Upper lobe of left lung (tissue), 6 donors: ENCODE measurements around the gene EPC1. TPM values are rescaled to one million over a fixed set of nuclear protein-coding genes. Genes with fewer than 3 reads are reported as not detected.
"Not testable (repeated sequence)": the region's sequence is repeated elsewhere in the genome, so short reads cannot be mapped to it uniquely, and the experiment has no call there.

Source experiments
- ATAC-seq, 2 donors: fragments of 200-7000 bp; cut with Tn5 transposase; one replicate each; pipeline ENCODE4 v1.9.1; 2022; ENCODE audit warnings: mild to moderate bottlenecking in 2 of 2, moderate library complexity in 2 of 2; ENCODE audit not compliant: low FRiP score in 2 of 2
- DNase-seq, 2 donors: peaks; one replicate each; pipeline ENCODE4 v3.0.0-alpha.2; 2019 to 2020
- H3K27ac ChIP-seq, 4 donors: fragments of 200-600 bp; sonication (generic); one replicate each; pipeline ENCODE4 v1.5.1; 2016 to 2019
- H3K27me3 ChIP-seq, 4 donors: fragments of 200-600 bp; sonication (generic); one replicate each; pipeline ENCODE4 v1.5.1; 2017 to 2019
- H3K36me3 ChIP-seq, 4 donors: fragments of 200-600 bp; sonication (generic); one replicate each; pipeline ENCODE4 v1.5.1; 2016 to 2019
- H3K4me1 ChIP-seq, 4 donors: fragments of 200-600 bp; sonication (generic); one replicate each; pipeline ENCODE4 v1.5.1; 2018 to 2019
- H3K4me3 ChIP-seq, 4 donors: fragments of 200-600 bp; sonication (generic); one replicate each; pipeline ENCODE4 v1.5.1; 2017 to 2019; ENCODE audit warnings: mild to moderate bottlenecking in 2 of 4, moderate library complexity in 1 of 4
- H3K9me3 ChIP-seq, 4 donors: fragments of 200-600 bp; sonication (generic); one replicate each; pipeline ENCODE4 v1.5.1; 2018 to 2019
- EP300 ChIP-seq, 4 donors: sonication (generic); formaldehyde crosslinking; IDR thresholded peaks; one replicate each; pipeline ENCODE4 v1.5.1; 2017; ENCODE audit warnings: antibody characterized with exemption in 4 of 4, control low read depth in 2 of 4
- POLR2A ChIP-seq, 4 donors: fragments of 450-650 bp; IDR thresholded peaks; one replicate each; pipeline ENCODE4 v1.5.1; 2016 to 2017; ENCODE audit warnings: antibody characterized with exemption in 4 of 4, mild to moderate bottlenecking in 2 of 4
- POLR2AphosphoS5 ChIP-seq, 2 donors: sonication (generic); formaldehyde crosslinking; IDR thresholded peaks; one replicate each; pipeline ENCODE4 v1.5.1; 2017; ENCODE audit warnings: antibody characterized with exemption in 2 of 2
- WGBS, 2 donors: methylation state at CpG; one replicate each; pipeline ENCODE4 v1.1.5; 2017 to 2018; 5-methylcytosine and 5-hydroxymethylcytosine counted together
- total RNA-seq, 6 donors: library from RNA; depleted of rRNA in 4 of 6; stranded (reverse); fragments of >200 nt in 4 of 6; gene quantifications; one replicate each; pipeline versions ENCODE4 v1.1.0 to v1.2.1, GENCODE V29; 2016 to 2021
- TF ChIP-seq, protein P1 (sequence below), 6 experiments: fragments of 450-650 bp in 4 of 6; fragments of 200-600 bp in 2 of 6; sonication (generic) in 2 of 6; IDR thresholded peaks; one replicate each; pipeline ENCODE4 v1.5.1; 2016 to 2019; ENCODE audit warnings: antibody characterized with exemption in 6 of 6
- donor health status: DM: no; HTN: no; CAD: no; lungs with moderate emphysema.
- donor health status: DM: no; HTN: yes; CAD: no; lungs with severe emphysema.

The EPC1 gene
- total RNA-seq, 6 donors from 2014 or later, result 26.2 to 82.8 (median 36.7) TPM

DNA sequence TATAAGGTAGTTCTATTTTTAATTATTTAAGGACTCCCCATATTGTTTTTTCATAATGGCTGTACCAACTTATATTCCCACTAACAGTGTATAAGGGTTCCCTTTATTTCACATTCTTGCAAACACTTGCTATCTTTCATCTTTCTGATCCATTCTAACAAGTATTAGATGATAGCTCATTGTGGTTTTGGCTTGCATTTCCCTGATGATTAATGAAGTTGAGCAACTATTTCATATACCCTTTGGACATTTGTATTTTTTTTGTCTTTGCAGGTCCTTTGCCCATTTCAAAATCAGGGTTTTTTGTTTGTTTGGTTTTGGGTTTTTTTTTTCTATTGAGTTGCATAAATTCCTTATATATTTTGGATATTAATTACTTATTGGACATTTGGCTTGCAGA, 107.2 kb downstream of the EPC1 start:
- ATAC-seq (peak in 1 of 2 donors; percentile 41), DNase-seq (no peak)

DNA sequence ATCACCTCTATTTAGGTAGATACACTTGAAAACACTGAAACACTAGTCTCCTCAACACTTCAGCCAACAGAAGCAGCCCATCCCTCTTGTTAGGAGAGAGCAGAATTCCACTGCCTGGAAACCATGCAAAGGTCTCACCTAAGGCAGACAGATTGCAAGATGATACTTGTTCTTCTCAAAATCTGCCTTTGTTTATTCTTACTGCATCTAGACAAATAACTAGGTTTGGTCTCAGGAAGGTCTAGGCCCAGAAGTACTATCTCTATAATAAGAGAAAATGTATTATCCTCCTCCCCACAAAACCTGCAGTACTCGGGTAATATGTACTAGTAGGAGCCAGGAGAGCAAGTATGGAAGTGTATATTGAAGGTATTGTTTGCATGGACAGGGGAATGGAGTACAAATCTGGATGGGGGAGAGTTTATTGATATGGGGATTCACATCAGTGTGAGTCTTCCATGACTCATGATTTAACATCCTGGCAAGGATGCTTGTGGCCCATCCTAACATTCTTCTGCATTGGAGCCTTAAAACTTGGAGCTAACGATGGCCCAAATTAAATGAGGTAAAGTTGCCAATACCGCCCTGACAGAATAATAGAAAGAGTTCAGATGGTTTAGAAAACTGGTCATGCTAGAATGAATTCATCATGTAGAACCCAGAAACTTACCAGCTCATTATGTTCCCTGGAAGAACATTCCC, 109.2 kb downstream of the EPC1 start:
- DNase-seq, result no peak
- no peak overlapping the region for H3K27ac ChIP-seq
- no peaks in the 10 kb centered on the region for H3K36me3 ChIP-seq
- WGBS, 2 donors, result 93 to 94% methylated on average over 3 of the region's 3 CpGs
- no peak for ATAC-seq
- peaks cover 0 to 3% (median 0%) of the 10 kb centered on the region in 4 donors for H3K27me3 ChIP-seq
- H3K9me3 ChIP-seq, result peaks cover 0 to 8% (median 0%) of the 10 kb centered on the region in 4 donors
- H3K4me3 ChIP-seq, result no peak overlapping the region
- TF ChIP-seq EP300 (IDR thresholded peaks at IDR 0.05) (no peak), POLR2A (IDR thresholded peaks at IDR 0.05) (no peak), POLR2AphosphoS5 (IDR thresholded peaks at IDR 0.05) (no peak)
- TF ChIP-seq, protein P1, sequence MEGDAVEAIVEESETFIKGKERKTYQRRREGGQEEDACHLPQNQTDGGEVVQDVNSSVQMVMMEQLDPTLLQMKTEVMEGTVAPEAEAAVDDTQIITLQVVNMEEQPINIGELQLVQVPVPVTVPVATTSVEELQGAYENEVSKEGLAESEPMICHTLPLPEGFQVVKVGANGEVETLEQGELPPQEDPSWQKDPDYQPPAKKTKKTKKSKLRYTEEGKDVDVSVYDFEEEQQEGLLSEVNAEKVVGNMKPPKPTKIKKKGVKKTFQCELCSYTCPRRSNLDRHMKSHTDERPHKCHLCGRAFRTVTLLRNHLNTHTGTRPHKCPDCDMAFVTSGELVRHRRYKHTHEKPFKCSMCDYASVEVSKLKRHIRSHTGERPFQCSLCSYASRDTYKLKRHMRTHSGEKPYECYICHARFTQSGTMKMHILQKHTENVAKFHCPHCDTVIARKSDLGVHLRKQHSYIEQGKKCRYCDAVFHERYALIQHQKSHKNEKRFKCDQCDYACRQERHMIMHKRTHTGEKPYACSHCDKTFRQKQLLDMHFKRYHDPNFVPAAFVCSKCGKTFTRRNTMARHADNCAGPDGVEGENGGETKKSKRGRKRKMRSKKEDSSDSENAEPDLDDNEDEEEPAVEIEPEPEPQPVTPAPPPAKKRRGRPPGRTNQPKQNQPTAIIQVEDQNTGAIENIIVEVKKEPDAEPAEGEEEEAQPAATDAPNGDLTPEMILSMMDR (IDR thresholded peaks at IDR 0.05), result no peak
- H3K4me1 ChIP-seq, result no peaks in the 10 kb centered on the region

More for the DNA sequence above, 107.2 kb downstream of the EPC1 start:
- Histone ChIP-seq H3K36me3 (no peaks in the 10 kb centered on the region), H3K9me3 (no peaks in the 10 kb centered on the region), H3K27me3 (peaks cover 0 to 3% (median 0%) of the 10 kb centered on the region in 4 donors), H3K27ac (no peak overlapping the region), H3K4me1 (no peaks in the 10 kb centered on the region), H3K4me3 (no peak overlapping the region)
- TF ChIP-seq POLR2A (IDR thresholded peaks at IDR 0.05) (no peak), POLR2AphosphoS5 (IDR thresholded peaks at IDR 0.05) (no peak), EP300 (IDR thresholded peaks at IDR 0.05) (no peak)
- TF ChIP-seq, protein P1 (IDR thresholded peaks at IDR 0.05), result no peak

DNA sequence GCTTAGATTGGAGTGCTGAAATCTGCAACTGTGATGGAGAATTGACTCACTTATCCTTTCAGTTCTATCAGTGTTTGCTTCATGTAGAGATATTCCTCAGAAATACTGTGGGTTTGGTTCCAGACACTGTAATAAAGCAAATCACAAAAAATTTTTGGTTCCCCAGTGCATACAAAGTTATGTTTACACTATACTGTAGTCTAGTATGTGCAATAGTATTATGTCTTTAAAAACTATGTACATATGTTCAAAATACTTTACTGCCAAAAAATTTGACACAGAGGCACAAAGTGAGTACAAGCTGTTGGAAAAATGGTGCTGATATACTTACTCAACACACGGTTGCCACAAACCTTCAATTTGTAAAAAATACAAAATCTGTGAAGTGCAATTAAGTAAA, 112.5 kb downstream of the EPC1 start:
- 78 to 81% methylated on average over 1 of the region's 1 CpG for WGBS, 2 donors
- Histone ChIP-seq H3K36me3 (no peaks in the 10 kb centered on the region), H3K4me3 (no peak overlapping the region), H3K9me3 (peaks cover 0 to 8% (median 0%) of the 10 kb centered on the region in 4 donors), H3K27ac (no peak overlapping the region), H3K27me3 (peaks cover 0 to 3% (median 0%) of the 10 kb centered on the region in 4 donors), H3K4me1 (no peaks in the 10 kb centered on the region)
- DNase-seq, result no peak
- TF ChIP-seq, protein P1 (IDR thresholded peaks at IDR 0.05), result no peak
- no peak for TF ChIP-seq POLR2AphosphoS5 (IDR thresholded peaks at IDR 0.05)
- TF ChIP-seq POLR2A (IDR thresholded peaks at IDR 0.05), result no peak
- TF ChIP-seq EP300 (IDR thresholded peaks at IDR 0.05), result no peak
- ATAC-seq, result no peak

- 89 to 95% methylated on average over 15 to 33 of the region's 36 CpGs for WGBS, 2 donors
- not testable (repeated sequence) for H3K4me3 ChIP-seq, H3K9me3 ChIP-seq, H3K36me3 ChIP-seq, H3K27me3 ChIP-seq, H3K4me1 ChIP-seq, ATAC-seq, H3K27ac ChIP-seq
- DNase-seq, result peak in 1 of 2 donors; percentile 80
Measured at GRCh38 chr10:32233375-32233774, 113.6 kb downstream of the EPC1 start.

DNA sequence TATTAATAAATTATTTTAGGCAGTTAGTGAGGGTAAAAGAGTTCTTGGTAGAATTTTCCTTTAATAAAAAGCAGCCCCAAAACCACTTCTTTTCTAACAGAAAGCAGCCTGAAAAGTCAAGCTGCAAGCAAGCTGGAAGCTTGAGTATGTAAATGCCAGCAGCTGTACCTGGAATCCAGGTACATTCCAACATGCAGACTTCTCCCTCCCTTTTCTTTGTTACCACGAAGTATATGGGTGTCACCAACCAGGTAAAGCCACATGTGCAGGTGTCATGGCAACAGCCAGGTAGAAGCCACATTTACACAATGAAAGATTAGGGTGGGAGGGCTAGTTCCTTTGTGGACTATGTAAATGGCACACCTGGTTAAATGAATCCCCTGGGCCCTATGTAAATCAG, 114.6 kb downstream of the EPC1 start:
- WGBS, 2 donors, result 6 to 45% methylated on average over 1 of the region's 1 CpG
- ATAC-seq (no peak), DNase-seq (no peak)
- Histone ChIP-seq H3K9me3 (peaks cover 0 to 8% (median 0%) of the 10 kb centered on the region in 4 donors), H3K27ac (no peak overlapping the region), H3K4me3 (no peak overlapping the region), H3K27me3 (peaks cover 0 to 3% (median 0%) of the 10 kb centered on the region in 4 donors), H3K36me3 (no peaks in the 10 kb centered on the region), H3K4me1 (no peaks in the 10 kb centered on the region)
- no peak for TF ChIP-seq POLR2AphosphoS5 (IDR thresholded peaks at IDR 0.05)
- TF ChIP-seq EP300 (IDR thresholded peaks at IDR 0.05), result no peak
- TF ChIP-seq, protein P1 (IDR thresholded peaks at IDR 0.05), result no peak
- no peak for TF ChIP-seq POLR2A (IDR thresholded peaks at IDR 0.05)

DNA sequence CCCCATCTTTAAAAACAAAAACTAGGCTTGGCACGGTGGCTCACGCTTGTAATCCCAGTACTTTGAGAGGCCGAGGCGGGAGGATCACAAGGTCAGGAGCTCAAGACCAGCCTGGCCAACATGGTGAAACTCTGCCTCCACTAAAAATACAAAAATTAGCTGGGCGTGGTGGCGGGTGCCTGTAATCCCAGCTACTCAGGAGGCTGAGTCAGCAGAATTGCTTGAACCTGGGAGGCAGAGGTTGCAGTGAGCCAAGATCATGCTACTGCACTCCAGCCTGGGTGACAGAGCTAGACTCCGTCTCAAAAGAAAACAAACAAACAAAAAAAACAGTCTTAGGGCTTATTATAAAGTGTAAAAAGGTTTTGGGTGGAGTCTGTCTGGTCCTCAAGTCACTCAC, 117.2 kb downstream of the EPC1 start:
- not testable (repeated sequence) for ATAC-seq, H3K4me1 ChIP-seq, H3K36me3 ChIP-seq, H3K27me3 ChIP-seq, H3K4me3 ChIP-seq, DNase-seq, H3K9me3 ChIP-seq, H3K27ac ChIP-seq
- 92 to 97% methylated on average over 7 of the region's 7 CpGs for WGBS, 2 donors
